ENCODE results near the gene RGS19.

The RGS19 gene

DNA sequence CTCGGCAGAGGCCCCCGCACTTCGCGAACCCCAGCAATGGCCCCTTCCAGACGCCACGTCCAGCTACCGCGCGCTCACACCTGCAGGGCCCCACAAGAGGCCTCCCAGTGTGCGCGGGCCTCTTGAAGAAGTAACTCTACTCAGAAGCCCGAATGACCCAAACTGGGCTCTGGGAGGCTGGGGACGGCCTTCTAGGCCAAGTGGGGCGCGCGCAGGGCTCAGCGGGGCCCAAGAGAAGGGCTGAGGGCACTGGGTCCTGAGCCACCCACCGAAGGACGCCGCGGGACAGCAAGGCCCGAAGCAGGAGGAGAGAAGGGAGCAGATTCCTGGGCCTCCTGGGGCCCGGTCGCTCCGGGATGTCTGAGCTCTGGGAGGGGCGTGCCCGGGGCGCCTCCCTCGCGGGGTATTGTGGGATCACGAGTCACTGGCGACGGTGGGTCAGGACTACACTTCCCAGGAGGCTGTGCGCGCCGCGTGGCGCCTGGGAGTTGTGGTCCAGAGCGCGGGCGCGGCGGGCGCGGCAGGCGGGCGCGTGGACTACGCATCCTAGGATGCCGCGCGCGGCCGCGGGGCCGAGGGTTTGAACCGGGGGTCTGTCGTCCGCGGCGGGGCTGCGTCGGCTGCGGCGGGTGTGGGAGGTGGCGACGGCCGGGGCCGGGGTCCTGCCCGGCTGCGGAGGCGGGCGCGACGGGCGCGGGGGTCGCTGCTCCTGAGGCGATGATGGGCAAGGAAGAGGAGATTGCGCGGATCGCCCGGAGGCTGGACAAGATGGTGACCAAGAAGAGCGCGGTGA lies 16.5 kb downstream of the RGS19 start, which contains the start of gene TCEA2:
Gene TCEA2 (plus strand): TSS at position 603 of the 793 bp plus-strand sequence. CDS start 115 bp downstream, at position 718.
- Histone ChIP-seq H2AK5ac (ENCODE audit: low read length) (peak within 1 kb of the TSS; percentile 5), H3K9ac (ENCODE audit: low read length) (peak within 1 kb of the TSS; percentile 92), H3K56ac (ENCODE audit: low read length) (peak within 1 kb of the TSS; percentile 96), H3K4me2 (ENCODE audit: low read length) (peak within 1 kb of the TSS; percentile 84), H2BK5ac (ENCODE audit: low read length) (no peak within 1 kb of the TSS), H3K79me2 (ENCODE audit: control insufficient read depth, insufficient read depth, low read length) (no peaks in the 10 kb centered on the region), H3K18ac (ENCODE audit: low read length) (peak within 1 kb of the TSS; percentile 78), H3K4me3 (ENCODE audit: low read length) (peak within 1 kb of the TSS; percentile 70), H3K36me3 (ENCODE audit: control insufficient read depth, insufficient read depth, low read length) (no peaks in the 10 kb centered on the region), H3K79me1 (ENCODE audit: low read length) (peaks cover 2% of the 10 kb centered on the region), H4K8ac (ENCODE audit: low read depth, low read length) (peak within 1 kb of the TSS; percentile 90), H3K23ac (ENCODE audit: low read length) (no peak within 1 kb of the TSS), H3K4ac (ENCODE audit: low read depth, low read length) (peak within 1 kb of the TSS; percentile 46), H3K27me3 (ENCODE audit: insufficient read depth, low read length, poor library complexity) (no peaks in the 10 kb centered on the region), H3K27ac (ENCODE audit: low read depth, low read length) (peak within 1 kb of the TSS; percentile 17), H2BK120ac (ENCODE audit: low read depth, low read length) (no peak within 1 kb of the TSS), H2BK15ac (replicated peaks; ENCODE audit: low read depth) (no peak within 1 kb of the TSS), H3K4me1 (ENCODE audit: control insufficient read depth, low read depth, low read length) (peaks cover 3% of the 10 kb centered on the region), H4K5ac (ENCODE audit: low read length) (no peak within 1 kb of the TSS)
- DNase-seq: peak; percentile 94
- no CpG with 5 or more reads among the region's 85 CpGs for WGBS (ENCODE audit: extremely low coverage, insufficient coverage, low lambda C conversion rate)

DNA sequence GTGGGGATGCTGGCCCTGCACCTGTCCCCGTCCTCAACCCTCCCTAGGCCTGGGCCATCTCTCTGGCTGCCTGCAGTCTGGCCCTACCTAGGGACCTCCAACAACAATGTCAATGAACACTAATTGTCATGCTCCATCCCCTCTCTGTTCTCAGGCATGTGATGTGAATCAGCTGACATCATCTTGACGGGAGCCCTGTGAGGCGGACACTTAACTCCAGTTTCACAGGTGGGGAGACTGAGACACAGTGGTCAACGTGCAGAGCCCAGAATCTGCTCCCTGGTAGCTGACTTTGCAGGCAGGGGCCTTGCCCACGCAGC lies 17.1 kb downstream of the RGS19 start:
- no CpG with 5 or more reads among the region's 5 CpGs for WGBS (ENCODE audit: extremely low coverage, insufficient coverage, low lambda C conversion rate)
- Histone ChIP-seq H4K5ac (ENCODE audit: low read length) (no peak overlapping the region), H3K4me2 (ENCODE audit: low read length) (no peak overlapping the region), H2BK15ac (replicated peaks; ENCODE audit: low read depth) (no peak overlapping the region), H2AK5ac (ENCODE audit: low read length) (peak overlapping the region; percentile 5), H3K27me3 (ENCODE audit: insufficient read depth, low read length, poor library complexity) (no peaks in the 10 kb centered on the region), H3K79me2 (ENCODE audit: control insufficient read depth, insufficient read depth, low read length) (no peaks in the 10 kb centered on the region), H3K4me1 (ENCODE audit: control insufficient read depth, low read depth, low read length) (peaks cover 3% of the 10 kb centered on the region), H3K23ac (ENCODE audit: low read length) (no peak overlapping the region), H3K4me3 (ENCODE audit: low read length) (no peak overlapping the region), H4K8ac (ENCODE audit: low read depth, low read length) (peak overlapping the region; percentile 90), H2BK120ac (ENCODE audit: low read depth, low read length) (no peak overlapping the region), H3K36me3 (ENCODE audit: control insufficient read depth, insufficient read depth, low read length) (no peaks in the 10 kb centered on the region), H3K9ac (ENCODE audit: low read length) (peak overlapping the region; percentile 92), H3K27ac (ENCODE audit: low read depth, low read length) (no peak overlapping the region), H3K4ac (ENCODE audit: low read depth, low read length) (no peak overlapping the region), H3K79me1 (ENCODE audit: low read length) (peaks cover 2% of the 10 kb centered on the region), H3K56ac (ENCODE audit: low read length) (peak overlapping the region; percentile 96), H3K18ac (ENCODE audit: low read length) (no peak overlapping the region), H2BK5ac (ENCODE audit: low read length) (no peak overlapping the region)
- DNase-seq: no peak

DNA sequence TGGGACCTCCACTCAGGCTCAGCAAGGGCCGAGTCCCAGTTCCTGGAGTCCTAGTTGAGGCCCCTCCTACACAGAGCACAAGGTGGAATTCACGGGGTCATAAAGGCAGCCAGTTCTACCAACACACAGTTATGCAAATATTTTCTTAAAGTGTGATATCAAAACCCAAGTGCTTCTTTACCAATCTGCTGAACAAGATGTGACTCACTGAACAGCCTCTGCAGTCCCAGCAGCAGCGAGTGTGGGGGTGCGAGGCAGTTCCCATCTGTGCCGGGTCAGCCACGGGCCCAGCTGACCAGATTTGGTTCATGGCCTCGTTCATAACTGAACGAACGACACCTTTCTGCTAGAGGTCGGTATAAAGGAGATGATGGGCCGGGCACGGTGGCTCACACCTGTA lies 20.8 kb downstream of the RGS19 start:
- no peak for DNase-seq
- Histone ChIP-seq H2BK120ac (ENCODE audit: low read depth, low read length) (no peak overlapping the region), H3K18ac (ENCODE audit: low read length) (no peak overlapping the region), H4K8ac (ENCODE audit: low read depth, low read length) (no peak overlapping the region), H2BK15ac (replicated peaks; ENCODE audit: low read depth) (no peak overlapping the region), H2BK5ac (ENCODE audit: low read length) (no peak overlapping the region), H3K9ac (ENCODE audit: low read length) (no peak overlapping the region), H3K56ac (ENCODE audit: low read length) (no peak overlapping the region), H4K5ac (ENCODE audit: low read length) (no peak overlapping the region), H3K79me1 (ENCODE audit: low read length) (no peaks in the 10 kb centered on the region), H2AK5ac (ENCODE audit: low read length) (no peak overlapping the region), H3K23ac (ENCODE audit: low read length) (no peak overlapping the region), H3K79me2 (ENCODE audit: control insufficient read depth, insufficient read depth, low read length) (no peaks in the 10 kb centered on the region), H3K27ac (ENCODE audit: low read depth, low read length) (no peak overlapping the region), H3K36me3 (ENCODE audit: control insufficient read depth, insufficient read depth, low read length) (no peaks in the 10 kb centered on the region), H3K4me3 (ENCODE audit: low read length) (no peak overlapping the region), H3K27me3 (ENCODE audit: insufficient read depth, low read length, poor library complexity) (no peaks in the 10 kb centered on the region), H3K4me1 (ENCODE audit: control insufficient read depth, low read depth, low read length) (peaks cover 8% of the 10 kb centered on the region), H3K4me2 (ENCODE audit: low read length) (no peak overlapping the region), H3K4ac (ENCODE audit: low read depth, low read length) (no peak overlapping the region)
- WGBS (ENCODE audit: extremely low coverage, insufficient coverage, low lambda C conversion rate): no CpG with 5 or more reads among the region's 12 CpGs

DNA sequence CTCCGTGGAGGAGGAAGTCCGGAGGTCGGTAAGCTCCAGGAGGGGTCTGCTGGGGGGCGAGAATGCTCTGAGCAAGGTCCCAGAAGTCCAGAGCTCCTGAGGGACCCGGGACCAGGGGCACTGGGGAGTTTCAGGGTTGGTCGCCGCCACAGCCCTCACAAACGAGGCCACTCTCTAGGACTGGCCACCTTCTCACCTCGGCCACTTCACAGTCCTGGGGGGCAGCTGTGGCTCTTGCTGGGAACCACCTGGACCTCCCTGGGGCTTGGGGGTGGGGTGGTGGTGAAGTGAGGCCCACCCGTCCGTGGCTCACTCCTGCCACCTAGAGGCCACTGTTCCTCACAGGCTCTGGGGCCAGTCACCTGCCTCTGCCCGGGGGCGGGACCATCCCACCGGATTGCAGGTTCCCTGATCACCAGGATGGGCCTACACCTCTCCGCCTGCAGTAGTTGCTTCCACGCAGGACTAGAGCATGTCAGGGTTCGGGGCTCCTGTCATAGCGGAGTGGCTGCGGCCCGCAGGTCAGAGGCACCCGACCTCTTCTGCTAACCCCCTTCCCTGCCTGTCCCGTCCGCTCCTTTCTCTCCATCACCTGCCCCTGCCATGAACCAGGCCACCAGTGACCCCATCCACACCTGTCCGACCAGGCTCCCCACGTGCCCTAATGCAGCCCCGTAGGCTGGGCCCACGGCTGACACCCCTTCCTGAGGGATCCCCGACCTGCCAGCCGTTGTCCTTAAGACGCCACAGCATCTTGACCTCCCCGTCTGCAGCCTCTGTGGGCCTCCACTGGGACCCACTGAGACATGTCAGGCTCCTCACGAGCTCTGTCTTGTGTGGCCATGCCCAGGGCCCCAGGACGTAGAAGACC lies 21.5 kb downstream of the RGS19 start:
- peak; percentile 84 for DNase-seq
- no peak overlapping the region for H4K5ac ChIP-seq (ENCODE audit: low read length)
- no peaks in the 10 kb centered on the region for H3K27me3 ChIP-seq (ENCODE audit: insufficient read depth, low read length, poor library complexity)
- no peak overlapping the region for H2BK15ac ChIP-seq (replicated peaks; ENCODE audit: low read depth)
- no peak overlapping the region for H3K56ac ChIP-seq (ENCODE audit: low read length)
- peaks cover 11% of the 10 kb centered on the region for H3K4me1 ChIP-seq (ENCODE audit: control insufficient read depth, low read depth, low read length)
- H3K36me3 ChIP-seq (ENCODE audit: control insufficient read depth, insufficient read depth, low read length): no peaks in the 10 kb centered on the region
- no peak overlapping the region for H3K27ac ChIP-seq (ENCODE audit: low read depth, low read length)
- H3K79me2 ChIP-seq (ENCODE audit: control insufficient read depth, insufficient read depth, low read length): no peaks in the 10 kb centered on the region
- H3K4me3 ChIP-seq (ENCODE audit: low read length): no peak overlapping the region
- H3K79me1 ChIP-seq (ENCODE audit: low read length): no peaks in the 10 kb centered on the region
- H2BK5ac ChIP-seq (ENCODE audit: low read length): no peak overlapping the region
- WGBS (ENCODE audit: extremely low coverage, insufficient coverage, low lambda C conversion rate): no CpG with 5 or more reads among the region's 33 CpGs
- no peak overlapping the region for H3K18ac ChIP-seq (ENCODE audit: low read length)
- no peak overlapping the region for H3K4me2 ChIP-seq (ENCODE audit: low read length)
- no peak overlapping the region for H2BK120ac ChIP-seq (ENCODE audit: low read depth, low read length)
- no peak overlapping the region for H3K4ac ChIP-seq (ENCODE audit: low read depth, low read length)
- no peak overlapping the region for H4K8ac ChIP-seq (ENCODE audit: low read depth, low read length)
- H2AK5ac ChIP-seq (ENCODE audit: low read length): no peak overlapping the region
- no peak overlapping the region for H3K9ac ChIP-seq (ENCODE audit: low read length)
- no peak overlapping the region for H3K23ac ChIP-seq (ENCODE audit: low read length)

DNA sequence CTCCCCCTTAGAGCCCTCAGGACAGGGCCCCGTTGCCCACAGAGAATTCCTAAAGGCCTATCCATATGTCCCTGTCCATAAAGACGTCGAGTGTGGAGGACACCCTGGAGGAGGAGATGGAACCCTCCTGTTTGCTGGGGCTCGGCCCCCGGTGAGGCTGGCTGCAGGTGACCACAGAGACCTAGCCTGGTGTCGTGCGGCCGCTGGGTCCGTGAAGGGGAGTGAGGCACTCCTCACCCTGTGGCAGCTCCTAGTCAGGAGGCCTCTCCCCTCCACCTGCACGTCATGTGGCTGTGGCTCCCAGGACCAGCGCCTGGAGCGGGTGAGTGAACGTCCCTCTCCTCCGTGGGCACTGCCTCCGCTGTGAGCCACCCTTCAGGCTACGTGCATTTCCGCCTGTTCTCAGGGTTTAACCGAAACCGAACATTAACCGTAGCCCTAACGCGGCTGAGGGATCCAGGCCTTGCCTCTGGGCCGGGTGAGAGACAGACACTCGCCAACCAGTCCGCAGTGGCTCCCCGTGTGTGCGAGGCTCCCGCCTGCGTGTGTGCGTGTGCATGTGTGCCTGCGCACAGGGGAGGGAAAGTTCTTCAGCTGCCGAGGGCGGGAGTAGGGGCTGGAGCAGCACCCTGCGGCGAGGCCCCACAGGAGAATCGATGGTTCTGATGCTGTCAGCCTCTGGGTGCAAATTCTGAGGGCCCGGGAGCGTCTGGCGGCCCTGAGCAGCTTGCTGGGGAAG lies 22.3 kb downstream of the RGS19 start:
- Histone ChIP-seq H2BK120ac (ENCODE audit: low read depth, low read length) (no peak overlapping the region), H3K36me3 (ENCODE audit: control insufficient read depth, insufficient read depth, low read length) (no peaks in the 10 kb centered on the region), H2AK5ac (ENCODE audit: low read length) (no peak overlapping the region), H2BK15ac (replicated peaks; ENCODE audit: low read depth) (no peak overlapping the region), H3K56ac (ENCODE audit: low read length) (peak overlapping the region; percentile 73), H3K18ac (ENCODE audit: low read length) (no peak overlapping the region), H3K4ac (ENCODE audit: low read depth, low read length) (no peak overlapping the region), H3K4me1 (ENCODE audit: control insufficient read depth, low read depth, low read length) (peaks cover 11% of the 10 kb centered on the region), H3K79me2 (ENCODE audit: control insufficient read depth, insufficient read depth, low read length) (no peaks in the 10 kb centered on the region), H3K4me3 (ENCODE audit: low read length) (no peak overlapping the region), H3K23ac (ENCODE audit: low read length) (no peak overlapping the region), H4K8ac (ENCODE audit: low read depth, low read length) (no peak overlapping the region), H2BK5ac (ENCODE audit: low read length) (no peak overlapping the region), H3K27ac (ENCODE audit: low read depth, low read length) (no peak overlapping the region), H3K27me3 (ENCODE audit: insufficient read depth, low read length, poor library complexity) (no peaks in the 10 kb centered on the region), H3K4me2 (ENCODE audit: low read length) (no peak overlapping the region), H3K79me1 (ENCODE audit: low read length) (no peaks in the 10 kb centered on the region), H3K9ac (ENCODE audit: low read length) (peak overlapping the region; percentile 20), H4K5ac (ENCODE audit: low read length) (no peak overlapping the region)
- WGBS (ENCODE audit: extremely low coverage, insufficient coverage, low lambda C conversion rate): no CpG with 5 or more reads among the region's 39 CpGs
- no peak for DNase-seq
